Hepatocyte (in vitro differentiated cells): ENCODE measurements around the gene DEDD. TPM values are rescaled to one million over a fixed set of nuclear protein-coding genes. Genes with fewer than 3 reads are reported as not detected.

Experiments used
- DNase-seq: peaks from one replicate; pipeline ENCODE4 v3.0.0-alpha.2; 2016; ENCODE audit warnings: low spot score
- H2AFZ ChIP-seq: fragments of 200-600 bp; sonication (generic); 2 replicates; pipeline ENCODE4 v1.6.0; 2016; ENCODE audit warnings: antibody characterized with exemption, mild to moderate bottlenecking
- H3K27ac ChIP-seq: fragments of 200-600 bp; sonication (generic); 2 replicates; pipeline ENCODE4 v1.5.1; 2016; ENCODE audit warnings: mild to moderate bottlenecking
- H3K27me3 ChIP-seq: fragments of 200-600 bp; sonication (generic); 2 replicates; pipeline ENCODE4 v1.6.1; 2016
- H3K36me3 ChIP-seq: fragments of 200-600 bp; sonication (generic); replicated peaks from 2 replicates; pipeline ENCODE4 v1.5.1; 2016; ENCODE audit warnings: low read depth; ENCODE audit not compliant: insufficient read depth
- H3K4me1 ChIP-seq: fragments of 200-600 bp; sonication (generic); 2 replicates; pipeline ENCODE4 v1.5.1; 2016; ENCODE audit warnings: mild to moderate bottlenecking, moderate library complexity; ENCODE audit not compliant: insufficient read depth
- H3K4me2 ChIP-seq: fragments of 200-600 bp; sonication (generic); 2 replicates; pipeline ENCODE4 v1.6.0; 2016
- H3K4me3 ChIP-seq: fragments of 200-600 bp; sonication (generic); 2 replicates; pipeline ENCODE4 v1.5.1; 2016; ENCODE audit warnings: mild to moderate bottlenecking
- H3K79me2 ChIP-seq: fragments of 200-600 bp; sonication (generic); 2 replicates; pipeline ENCODE4 v1.6.0; 2017; ENCODE audit warnings: mild to moderate bottlenecking
- H3K9me2 ChIP-seq: fragments of 200-600 bp; sonication (generic); replicated peaks from 2 replicates; pipeline ENCODE4 v1.6.0; 2017; ENCODE audit warnings: mild to moderate bottlenecking; ENCODE audit not compliant: insufficient read depth
- H3K9me3 ChIP-seq: fragments of 200-600 bp; sonication (generic); 2 replicates; pipeline ENCODE4 v1.5.1; 2016; ENCODE audit warnings: low read depth, mild to moderate bottlenecking
- H4K20me1 ChIP-seq: fragments of 200-600 bp; sonication (generic); 2 replicates; pipeline ENCODE4 v1.6.0; 2016; ENCODE audit warnings: mild to moderate bottlenecking; ENCODE audit not compliant: insufficient read depth, poor library complexity, severe bottlenecking
- EZH2 ChIP-seq: fragments of 200-600 bp; sonication (generic); IDR thresholded peaks from 2 replicates; pipeline ENCODE4 v1.6.1; 2016; ENCODE audit warnings: antibody characterized with exemption, mild to moderate bottlenecking, borderline replicate concordance
- EZH2phosphoT487 ChIP-seq: fragments of 200-600 bp; sonication (generic); IDR thresholded peaks from one replicate; pipeline ENCODE4 v1.6.1; 2018; ENCODE audit warnings: antibody characterized with exemption, mild to moderate bottlenecking, low read depth, moderate library complexity; ENCODE audit not compliant: unreplicated experiment, severe bottlenecking
- WGBS: methylation state at CpG from one replicate; pipeline ENCODE4 v1.1.6; 2016; ENCODE audit warnings: low lambda C conversion rate; ENCODE audit errors: missing lambda C conversion rate; 5-methylcytosine and 5-hydroxymethylcytosine counted together
- polyA plus RNA-seq: library from polyadenylated mRNA; unstranded; fragments of >200 nt; fragmentation: Nextera tagmentation; extraction: Ambion mirVana; gene quantifications from 2 replicates; pipeline ENCODE4 v1.2.1, GENCODE V29; 2016
- total RNA-seq: library from RNA; depleted of rRNA; stranded (reverse); fragments of >200 nt; gene quantifications from 2 replicates; pipeline ENCODE4 v1.2.3, GENCODE V29; 2014
- TF ChIP-seq, protein P1 (sequence below): fragments of 200-600 bp; sonication (generic); IDR thresholded peaks from 2 replicates; pipeline ENCODE4 v1.5.1; 2016; ENCODE audit warnings: antibody characterized with exemption, mild to moderate bottlenecking; ENCODE audit not compliant: poor library complexity

DEDD gene
- total and polyA plus RNA-seq, 2 experiments from 2014 or later = 21.8 to 27.1 TPM

- Histone ChIP-seq H3K27me3 (no peaks in the 10 kb centered on the region), H3K79me2 (peaks cover 87% of the 10 kb centered on the region), H3K9me3 (no peaks in the 10 kb centered on the region), H3K36me3 (no peaks in the 10 kb centered on the region), H3K4me1 (peaks cover 16% of the 10 kb centered on the region), H4K20me1 (peaks cover 5% of the 10 kb centered on the region), H3K4me2 (peak overlapping the region; percentile 93), H3K27ac (peak overlapping the region; percentile 93), H3K9me2 (no peaks in the 10 kb centered on the region), H3K4me3 (peak overlapping the region; percentile 46), H2AFZ (peak overlapping the region; percentile 61)
- TF ChIP-seq, protein P1, sequence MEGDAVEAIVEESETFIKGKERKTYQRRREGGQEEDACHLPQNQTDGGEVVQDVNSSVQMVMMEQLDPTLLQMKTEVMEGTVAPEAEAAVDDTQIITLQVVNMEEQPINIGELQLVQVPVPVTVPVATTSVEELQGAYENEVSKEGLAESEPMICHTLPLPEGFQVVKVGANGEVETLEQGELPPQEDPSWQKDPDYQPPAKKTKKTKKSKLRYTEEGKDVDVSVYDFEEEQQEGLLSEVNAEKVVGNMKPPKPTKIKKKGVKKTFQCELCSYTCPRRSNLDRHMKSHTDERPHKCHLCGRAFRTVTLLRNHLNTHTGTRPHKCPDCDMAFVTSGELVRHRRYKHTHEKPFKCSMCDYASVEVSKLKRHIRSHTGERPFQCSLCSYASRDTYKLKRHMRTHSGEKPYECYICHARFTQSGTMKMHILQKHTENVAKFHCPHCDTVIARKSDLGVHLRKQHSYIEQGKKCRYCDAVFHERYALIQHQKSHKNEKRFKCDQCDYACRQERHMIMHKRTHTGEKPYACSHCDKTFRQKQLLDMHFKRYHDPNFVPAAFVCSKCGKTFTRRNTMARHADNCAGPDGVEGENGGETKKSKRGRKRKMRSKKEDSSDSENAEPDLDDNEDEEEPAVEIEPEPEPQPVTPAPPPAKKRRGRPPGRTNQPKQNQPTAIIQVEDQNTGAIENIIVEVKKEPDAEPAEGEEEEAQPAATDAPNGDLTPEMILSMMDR = no peak
- TF ChIP-seq EZH2phosphoT487 (no peak), EZH2 (no peak)
- WGBS = 6% methylated on average over 7 of the region's 22 CpGs
- DNase-seq = peak; percentile 44
These were observed 701 bp downstream of the DEDD start for GRCh38 chr1:161131523-161132409.

DNA sequence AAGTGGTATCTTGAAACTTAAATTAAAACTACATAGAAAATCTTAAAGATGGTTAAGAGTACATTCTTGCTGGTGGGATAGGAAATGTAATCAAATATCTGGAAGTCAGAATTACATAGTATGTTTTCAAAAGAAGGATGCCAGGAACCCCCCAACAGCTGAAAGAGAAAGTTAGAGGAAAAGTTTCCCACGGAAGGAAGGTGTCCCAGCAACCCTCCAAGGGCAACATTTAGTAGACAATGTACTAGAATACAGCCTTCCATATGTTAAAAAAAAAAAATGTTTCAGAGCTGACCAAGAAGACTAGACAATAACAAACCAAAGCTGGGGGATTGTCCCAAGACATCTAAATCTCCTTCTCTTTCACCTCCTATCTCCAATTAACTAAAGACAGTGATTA lies 2.2 kb downstream of the DEDD start:
- H3K27ac ChIP-seq = no peak overlapping the region
- H2AFZ ChIP-seq = no peak overlapping the region
- 53% methylated on average over 1 of the region's 1 CpG for whole genome bisulfite sequencing
- H3K4me3 ChIP-seq = no peak overlapping the region
- peak overlapping the region; percentile 93 for H3K4me2 ChIP-seq
- no peaks in the 10 kb centered on the region for H3K9me2 ChIP-seq
- H3K79me2 ChIP-seq = peaks cover 89% of the 10 kb centered on the region
- no peak for TF ChIP-seq EZH2
- no peak for TF ChIP-seq EZH2phosphoT487
- TF ChIP-seq, protein P1 = no peak
- peaks cover 16% of the 10 kb centered on the region for H3K4me1 ChIP-seq
- H3K27me3 ChIP-seq = no peaks in the 10 kb centered on the region
- H4K20me1 ChIP-seq = peaks cover 5% of the 10 kb centered on the region
- DNase-seq = no peak
- H3K36me3 ChIP-seq = no peaks in the 10 kb centered on the region
- no peaks in the 10 kb centered on the region for H3K9me3 ChIP-seq

DNA sequence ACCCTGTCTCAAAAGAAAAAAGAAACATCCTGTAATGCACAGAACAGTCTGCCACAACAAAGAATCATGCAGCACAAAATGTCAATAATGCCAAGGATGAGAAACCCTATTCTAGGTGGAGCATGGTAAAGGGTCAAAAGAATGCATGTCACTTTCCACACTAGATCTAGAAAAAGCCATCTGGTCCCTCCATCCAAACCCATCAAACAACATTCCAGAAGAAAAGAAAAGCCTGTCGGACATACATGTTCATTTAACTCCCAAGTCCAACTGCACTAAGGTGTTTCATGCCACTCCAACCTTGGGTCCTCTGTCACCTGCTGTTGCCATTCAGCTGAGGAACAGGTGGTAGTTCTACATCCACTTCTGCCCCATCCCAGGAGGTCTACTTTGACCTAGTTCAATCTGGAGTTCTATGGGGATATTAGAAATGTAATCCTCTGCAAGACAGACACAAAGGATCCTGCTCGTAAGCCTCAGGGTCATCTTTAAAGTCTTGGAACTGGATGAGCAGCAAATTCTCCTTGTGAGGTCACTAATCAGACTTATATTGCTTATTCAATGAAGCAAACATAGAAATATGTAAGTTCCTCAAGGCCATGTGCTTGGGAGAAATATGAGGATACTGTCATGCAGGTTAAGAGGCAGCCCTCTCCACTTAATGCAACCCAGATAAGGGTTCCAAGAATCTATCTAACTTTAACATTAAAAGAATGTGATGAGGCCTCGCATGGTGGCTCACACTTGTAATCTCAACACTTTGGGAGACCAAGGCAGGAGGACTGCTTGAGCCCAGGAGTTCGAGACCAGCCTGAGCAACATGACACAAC lies 3.7 kb downstream of the DEDD start:
- TF ChIP-seq, protein P1 = no peak
- TF ChIP-seq EZH2 (no peak), EZH2phosphoT487 (no peak)
- no peaks in the 10 kb centered on the region for H4K20me1 ChIP-seq
- no peak overlapping the region for H3K4me3 ChIP-seq
- H3K79me2 ChIP-seq = peaks cover 84% of the 10 kb centered on the region
- no peaks in the 10 kb centered on the region for H3K9me2 ChIP-seq
- H3K4me2 ChIP-seq = no peak overlapping the region
- no peak overlapping the region for H3K27ac ChIP-seq
- H3K27me3 ChIP-seq = no peaks in the 10 kb centered on the region
- WGBS = 92% methylated on average over 4 of the region's 4 CpGs
- H3K4me1 ChIP-seq = peaks cover 10% of the 10 kb centered on the region
- no peaks in the 10 kb centered on the region for H3K36me3 ChIP-seq
- DNase-seq = no peak
- H2AFZ ChIP-seq = no peak overlapping the region
- no peaks in the 10 kb centered on the region for H3K9me3 ChIP-seq
